ENCODE measurements around the gene ORM1. TPM values are rescaled to one million over a fixed set of nuclear protein-coding genes. Genes with fewer than 3 reads are reported as not detected.

The ORM1 gene
- total and polyA plus RNA-seq, 2 of the 8 experiments (the other 6 are each of a cell fraction or from before 2014, with no cell fraction given), result 0.32 TPM; not detected in 1

DNA sequence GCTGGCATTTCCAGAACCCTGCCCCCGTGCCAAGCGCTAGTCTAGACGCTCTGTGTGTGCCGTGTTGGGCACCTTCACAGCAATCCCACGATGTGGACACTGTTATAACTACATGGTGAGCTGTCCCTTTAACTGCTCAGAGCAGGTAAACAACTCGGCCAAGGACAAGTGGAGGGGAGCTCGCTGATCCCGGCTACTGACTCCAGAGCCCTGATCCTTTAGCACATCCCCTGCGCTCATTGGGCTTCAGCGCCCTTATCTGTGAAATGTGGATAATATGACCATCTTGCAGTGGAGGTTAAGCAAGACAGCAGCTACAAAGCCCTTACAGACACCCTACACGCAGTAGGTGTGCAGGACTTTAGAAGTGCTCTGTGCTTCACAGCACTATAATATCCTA lies 23.2 kb downstream of the ORM1 start:
- Histone ChIP-seq H3K79me1 (ENCODE audit: low read depth, low read length) (no peaks in the 10 kb centered on the region), H2BK15ac (ENCODE audit: low read length) (no peak overlapping the region), H3K23me2 (ENCODE audit: low read depth, low read length) (no peaks in the 10 kb centered on the region), H2BK5ac (ENCODE audit: low read depth, low read length) (no peak overlapping the region), H3K56ac (replicated peaks; ENCODE audit: insufficient read length, low read depth, low read length) (no peak overlapping the region), H3K27ac (ENCODE audit: low read depth, low read length) (no peak overlapping the region), H3K36me3 (ENCODE audit: control insufficient read depth in 2 of 4, insufficient read depth in 4 of 4, low read length in 3 of 4) (peaks cover 13 to 85% (median 54%) of the 10 kb centered on the region in 4 experiments), H3K23ac (ENCODE audit: insufficient read length) (no peak overlapping the region), H4K5ac (ENCODE audit: insufficient read length, low read depth, low read length) (no peak overlapping the region), H4K8ac (ENCODE audit: extremely low read depth, insufficient read depth, low read length) (no peak overlapping the region), H2AFZ (ENCODE audit: low read length) (no peak overlapping the region), H3K4me1 (replicated peaks in 1 of 4; ENCODE audit: control insufficient read depth in 3 of 4, insufficient read depth in 4 of 4, low read length in 3 of 4) (peaks cover 4 to 11% (median 8%) of the 10 kb centered on the region in 4 experiments; a peak in 6 of 7 replicates), H3K9ac (replicated peaks in 1 of 4; ENCODE audit: extremely low read depth in 1 of 4, low read depth in 3 of 4, low read length in 3 of 4) (no peak overlapping the region), H3K4ac (replicated peaks; ENCODE audit: insufficient read length, low read depth, low read length) (no peak overlapping the region), H2BK12ac (ENCODE audit: low read depth, low read length) (no peak overlapping the region), H4K20me1 (replicated peaks in 1 of 2; ENCODE audit: control insufficient read depth in 1 of 2, insufficient read depth in 2 of 2, low read length in 2 of 2) (no peaks in the 10 kb centered on the region), H3K4me2 (ENCODE audit: insufficient read depth in 1 of 2, low read depth in 2 of 2, low read length in 2 of 2) (no peak overlapping the region), H2BK120ac (replicated peaks; ENCODE audit: low read depth, low read length) (no peak overlapping the region), H3K9me3 (ENCODE audit: insufficient read depth in 2 of 2, low read depth in 1 of 2, low read length in 1 of 2) (no peaks in the 10 kb centered on the region), H2BK20ac (ENCODE audit: low read length) (no peak overlapping the region), H3K14ac (ENCODE audit: insufficient read length) (no peak overlapping the region), H3K27me3 (replicated peaks in 1 of 4; ENCODE audit: control insufficient read depth in 3 of 4, extremely low read depth in 1 of 4, insufficient read depth in 3 of 4, low read length in 3 of 4) (no peaks in the 10 kb centered on the region), H3K79me2 (ENCODE audit: control insufficient read depth in 1 of 2, insufficient read depth in 2 of 2, low read length in 2 of 2) (no peaks in the 10 kb centered on the region), H3K4me3 (ENCODE audit: extremely low read depth in 1 of 4, insufficient read depth in 2 of 4, low read depth in 3 of 4, low read length in 4 of 4) (no peak overlapping the region), H4K91ac (replicated peaks; ENCODE audit: insufficient read length, low read length) (no peak overlapping the region), H2AK5ac (ENCODE audit: low read depth, low read length) (no peak overlapping the region), H3K18ac (ENCODE audit: extremely low read depth, low read length) (no peak overlapping the region)
- POLR2A ChIA-PET (ENCODE audit: partially characterized antibody), result no interaction called here
- FAIRE-seq, result no peak
- DNase-seq (ENCODE audit: low read depth in 1 of 2, low spot score in 2 of 2), result no peak
- CTCF ChIA-PET (ENCODE audit: partially characterized antibody), result interaction anchor here (0.6 to 1.2 kb wide), 7 partner anchors 9 to 255 kb away, joined by 3 to 5 read pairs (median 3); partner anchors contain the start of gene AKNA
- 86% methylated on average over 11 of the region's 11 CpGs; no CpG with 5 or more reads in 1 of the 2 experiments for WGBS, 2 experiments (ENCODE audit: extremely low coverage in 1 of 2, insufficient coverage in 1 of 2, insufficient read length in 1 of 2, insufficient replicate concordance in 2 of 2, low coverage in 1 of 2, low lambda C conversion rate in 2 of 2, missing lambda C conversion rate in 1 of 2)
- TF ChIP-seq EP300 (IDR thresholded peaks at IDR 0.05; ENCODE audit: borderline replicate concordance in 1 of 2, low read depth in 2 of 2, low read length in 2 of 2) (no peak), BRCA1 (IDR thresholded peaks at IDR 0.05; ENCODE audit: low read depth, low read length) (no peak), NRF1 (IDR thresholded peaks at IDR 0.05; ENCODE audit: low read depth, low read length) (no peak), EGR1 (IDR thresholded peaks at IDR 0.05; ENCODE audit: borderline replicate concordance, low read depth, low read length) (no peak), TAF1 (IDR thresholded peaks at IDR 0.05; ENCODE audit: low read depth, low read length) (no peak), POLR2AphosphoS5 (IDR thresholded peaks at IDR 0.05; ENCODE audit: low read depth, low read length) (no peak), SUZ12 (IDR thresholded peaks at IDR 0.05; ENCODE audit: low read length) (no peak)
- TF ChIP-seq, protein P1, sequence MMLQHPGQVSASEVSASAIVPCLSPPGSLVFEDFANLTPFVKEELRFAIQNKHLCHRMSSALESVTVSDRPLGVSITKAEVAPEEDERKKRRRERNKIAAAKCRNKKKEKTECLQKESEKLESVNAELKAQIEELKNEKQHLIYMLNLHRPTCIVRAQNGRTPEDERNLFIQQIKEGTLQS (IDR thresholded peaks at IDR 0.05; ENCODE audit: insufficient read depth, low read depth, low read length), result no peak
- TF ChIP-seq, protein P2, sequence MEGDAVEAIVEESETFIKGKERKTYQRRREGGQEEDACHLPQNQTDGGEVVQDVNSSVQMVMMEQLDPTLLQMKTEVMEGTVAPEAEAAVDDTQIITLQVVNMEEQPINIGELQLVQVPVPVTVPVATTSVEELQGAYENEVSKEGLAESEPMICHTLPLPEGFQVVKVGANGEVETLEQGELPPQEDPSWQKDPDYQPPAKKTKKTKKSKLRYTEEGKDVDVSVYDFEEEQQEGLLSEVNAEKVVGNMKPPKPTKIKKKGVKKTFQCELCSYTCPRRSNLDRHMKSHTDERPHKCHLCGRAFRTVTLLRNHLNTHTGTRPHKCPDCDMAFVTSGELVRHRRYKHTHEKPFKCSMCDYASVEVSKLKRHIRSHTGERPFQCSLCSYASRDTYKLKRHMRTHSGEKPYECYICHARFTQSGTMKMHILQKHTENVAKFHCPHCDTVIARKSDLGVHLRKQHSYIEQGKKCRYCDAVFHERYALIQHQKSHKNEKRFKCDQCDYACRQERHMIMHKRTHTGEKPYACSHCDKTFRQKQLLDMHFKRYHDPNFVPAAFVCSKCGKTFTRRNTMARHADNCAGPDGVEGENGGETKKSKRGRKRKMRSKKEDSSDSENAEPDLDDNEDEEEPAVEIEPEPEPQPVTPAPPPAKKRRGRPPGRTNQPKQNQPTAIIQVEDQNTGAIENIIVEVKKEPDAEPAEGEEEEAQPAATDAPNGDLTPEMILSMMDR (IDR thresholded peaks at IDR 0.05; ENCODE audit: control extremely low read depth in 1 of 3, insufficient read depth in 1 of 3, low read depth in 1 of 3, low read length in 3 of 3), result no peak
- TF ChIP-seq, protein P3, sequence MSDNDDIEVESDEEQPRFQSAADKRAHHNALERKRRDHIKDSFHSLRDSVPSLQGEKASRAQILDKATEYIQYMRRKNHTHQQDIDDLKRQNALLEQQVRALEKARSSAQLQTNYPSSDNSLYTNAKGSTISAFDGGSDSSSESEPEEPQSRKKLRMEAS (IDR thresholded peaks at IDR 0.05), result no peak

All from H1 (cell line).